ENCODE data around the gene SLC25A21. TPM values are rescaled to one million over a fixed set of nuclear protein-coding genes. Genes with fewer than 3 reads are reported as not detected.

The SLC25A21 gene
- polyA plus RNA-seq, 1 experiment = 0.50 TPM

DNA sequence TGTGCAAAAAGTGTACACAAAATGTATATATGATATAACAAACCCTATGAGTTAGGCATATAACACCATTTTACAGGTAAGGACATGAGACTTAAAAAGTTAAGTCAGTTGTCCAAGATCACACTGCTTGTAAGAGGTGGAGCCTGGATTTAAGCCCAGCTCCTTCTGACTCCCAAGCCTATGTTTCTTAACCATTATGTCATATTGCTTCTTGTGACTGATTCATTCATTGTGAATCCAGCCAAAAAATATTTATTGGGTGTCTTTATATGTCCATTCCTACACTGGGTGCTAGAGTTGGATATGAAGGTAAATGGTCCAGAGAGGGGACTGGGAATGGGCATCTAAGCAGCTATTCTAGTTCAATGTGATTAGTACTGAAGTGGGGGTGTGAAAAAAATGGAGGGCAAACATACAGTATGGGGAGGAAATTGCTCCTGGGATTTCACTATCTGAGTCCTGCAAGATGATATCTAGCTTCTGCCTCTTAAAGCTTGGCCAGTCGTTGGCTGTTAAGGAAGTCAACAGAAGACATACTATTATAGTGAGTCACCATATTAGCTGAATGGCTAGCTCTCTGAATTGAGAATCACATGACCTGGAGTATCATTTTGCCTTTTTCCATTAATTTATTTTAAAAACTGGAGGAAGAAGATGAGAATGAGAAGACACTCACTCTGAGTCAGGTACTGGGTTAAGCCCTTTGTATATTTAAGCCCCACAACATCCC, 481.9 kb downstream of the SLC25A21 start:
- ChIA-PET POLR2A (no interaction called here), CTCF (interaction anchor here (0.9 kb wide), 1 partner anchor 10 kb away, joined by 3 read pairs; no protein-coding TSS in a partner anchor)
- no peak for DNase-seq (ENCODE audit: low read depth)
- no peaks in the 10 kb centered on the region for H3K36me3 ChIP-seq (ENCODE audit: control insufficient read depth, insufficient read depth, low read length)
- H3K4me3 ChIP-seq (ENCODE audit: low read depth, low read length) = no peak overlapping the region
- no peaks in the 10 kb centered on the region for H3K27me3 ChIP-seq (ENCODE audit: control insufficient read depth, insufficient read depth, low read length)
- TF ChIP-seq, protein P1, sequence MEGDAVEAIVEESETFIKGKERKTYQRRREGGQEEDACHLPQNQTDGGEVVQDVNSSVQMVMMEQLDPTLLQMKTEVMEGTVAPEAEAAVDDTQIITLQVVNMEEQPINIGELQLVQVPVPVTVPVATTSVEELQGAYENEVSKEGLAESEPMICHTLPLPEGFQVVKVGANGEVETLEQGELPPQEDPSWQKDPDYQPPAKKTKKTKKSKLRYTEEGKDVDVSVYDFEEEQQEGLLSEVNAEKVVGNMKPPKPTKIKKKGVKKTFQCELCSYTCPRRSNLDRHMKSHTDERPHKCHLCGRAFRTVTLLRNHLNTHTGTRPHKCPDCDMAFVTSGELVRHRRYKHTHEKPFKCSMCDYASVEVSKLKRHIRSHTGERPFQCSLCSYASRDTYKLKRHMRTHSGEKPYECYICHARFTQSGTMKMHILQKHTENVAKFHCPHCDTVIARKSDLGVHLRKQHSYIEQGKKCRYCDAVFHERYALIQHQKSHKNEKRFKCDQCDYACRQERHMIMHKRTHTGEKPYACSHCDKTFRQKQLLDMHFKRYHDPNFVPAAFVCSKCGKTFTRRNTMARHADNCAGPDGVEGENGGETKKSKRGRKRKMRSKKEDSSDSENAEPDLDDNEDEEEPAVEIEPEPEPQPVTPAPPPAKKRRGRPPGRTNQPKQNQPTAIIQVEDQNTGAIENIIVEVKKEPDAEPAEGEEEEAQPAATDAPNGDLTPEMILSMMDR (IDR thresholded peaks at IDR 0.05; ENCODE audit: insufficient read depth, low read depth, low read length) = no peak

DNA sequence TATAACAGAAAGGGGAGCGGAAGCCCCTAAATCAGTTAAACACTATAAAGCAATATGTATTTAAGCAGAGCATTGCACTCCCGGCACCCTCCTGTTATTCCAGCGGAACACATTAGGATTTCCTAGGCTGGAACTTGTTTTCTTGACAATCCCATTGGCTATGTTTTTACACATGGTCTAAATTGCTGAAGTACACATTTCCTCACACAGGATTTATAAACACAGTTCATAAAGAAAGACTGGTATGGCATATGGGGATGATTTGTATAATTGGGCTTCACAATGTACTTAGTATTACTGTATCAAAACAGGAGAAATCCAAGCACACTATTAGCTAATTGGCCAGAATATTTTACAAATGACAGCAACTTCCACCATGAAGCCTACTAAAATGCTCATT, 487.5 kb downstream of the SLC25A21 start:
- CTCF ChIA-PET = no interaction called here
- TF ChIP-seq, protein P1 (IDR thresholded peaks at IDR 0.05; ENCODE audit: insufficient read depth, low read depth, low read length) = no peak
- POLR2A ChIA-PET = no interaction called here
- no peaks in the 10 kb centered on the region for H3K36me3 ChIP-seq (ENCODE audit: control insufficient read depth, insufficient read depth, low read length)
- DNase-seq (ENCODE audit: low read depth) = no peak
- H3K27me3 ChIP-seq (ENCODE audit: control insufficient read depth, insufficient read depth, low read length) = no peaks in the 10 kb centered on the region
- no peak overlapping the region for H3K4me3 ChIP-seq (ENCODE audit: low read depth, low read length)

DNA sequence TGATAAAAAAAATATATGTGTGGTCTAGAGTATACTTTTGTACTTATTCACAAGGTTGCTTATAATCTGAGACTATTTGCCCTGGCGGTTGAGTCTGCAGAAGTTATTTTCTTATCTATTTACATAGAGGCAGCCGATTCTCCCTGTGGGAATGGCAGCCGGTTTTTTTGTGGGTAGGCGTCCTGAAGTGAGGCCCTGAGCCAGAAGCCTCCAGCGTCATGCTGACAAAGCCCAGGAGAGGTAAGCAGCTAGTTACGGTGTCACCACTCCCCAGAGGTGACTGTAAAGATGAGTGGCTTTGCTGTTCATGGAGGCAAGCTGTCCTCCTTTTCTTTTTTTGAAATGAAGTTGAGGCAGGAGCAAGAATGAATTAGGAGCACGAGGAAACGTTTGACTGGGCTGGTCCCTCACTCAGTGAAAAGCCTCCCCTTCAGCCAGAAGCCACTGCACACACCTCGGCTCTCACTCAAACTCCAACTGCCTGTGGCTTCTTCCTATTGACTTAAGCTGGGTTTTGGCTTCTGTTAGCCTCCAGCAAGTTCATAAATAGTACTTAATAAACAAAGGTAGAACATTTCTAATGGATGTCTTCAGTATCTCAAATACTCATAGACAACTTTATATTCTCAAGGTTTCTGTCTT, 489.2 kb downstream of the SLC25A21 start:
- CTCF ChIA-PET = no interaction called here

DNA sequence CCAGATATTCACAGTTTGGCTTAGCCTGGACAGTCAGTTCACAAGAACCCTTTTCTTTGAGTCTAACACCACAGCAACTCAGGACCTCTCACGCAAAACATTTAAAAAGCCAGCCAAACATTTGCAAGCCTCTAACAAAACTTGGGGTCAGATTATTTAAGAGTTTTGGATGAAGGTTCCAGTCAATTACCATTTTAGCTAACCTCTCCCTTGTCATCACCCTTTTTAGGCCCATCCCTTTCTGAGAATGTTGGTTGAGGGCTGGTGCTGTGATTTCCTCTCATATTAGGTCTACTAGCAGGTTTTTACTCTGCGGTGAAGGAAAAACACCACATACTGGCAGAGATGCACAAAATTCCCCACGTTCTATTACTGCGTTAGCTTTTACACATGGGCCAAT, 490.1 kb downstream of the SLC25A21 start:
- Histone ChIP-seq H3K27me3 (ENCODE audit: control insufficient read depth, insufficient read depth, low read length) (no peaks in the 10 kb centered on the region), H3K4me3 (ENCODE audit: low read depth, low read length) (no peak overlapping the region), H3K36me3 (ENCODE audit: control insufficient read depth, insufficient read depth, low read length) (no peaks in the 10 kb centered on the region)
- POLR2A ChIA-PET = no interaction called here
- TF ChIP-seq, protein P1 (IDR thresholded peaks at IDR 0.05; ENCODE audit: insufficient read depth, low read depth, low read length) = no peak
- DNase-seq (ENCODE audit: low read depth) = no peak
- CTCF ChIA-PET = interaction anchor here (1.1 kb wide), 1 partner anchor 10 kb away, joined by 3 read pairs; no protein-coding TSS in a partner anchor

More for the DNA sequence above, 489.2 kb downstream of the SLC25A21 start:
- Histone ChIP-seq H3K27me3 (ENCODE audit: control insufficient read depth, insufficient read depth, low read length) (no peaks in the 10 kb centered on the region), H3K4me3 (ENCODE audit: low read depth, low read length) (no peak overlapping the region), H3K36me3 (ENCODE audit: control insufficient read depth, insufficient read depth, low read length) (no peaks in the 10 kb centered on the region)
- POLR2A ChIA-PET = no interaction called here
- TF ChIP-seq, protein P1 (IDR thresholded peaks at IDR 0.05; ENCODE audit: insufficient read depth, low read depth, low read length) = no peak
- no peak for DNase-seq (ENCODE audit: low read depth)

DNA sequence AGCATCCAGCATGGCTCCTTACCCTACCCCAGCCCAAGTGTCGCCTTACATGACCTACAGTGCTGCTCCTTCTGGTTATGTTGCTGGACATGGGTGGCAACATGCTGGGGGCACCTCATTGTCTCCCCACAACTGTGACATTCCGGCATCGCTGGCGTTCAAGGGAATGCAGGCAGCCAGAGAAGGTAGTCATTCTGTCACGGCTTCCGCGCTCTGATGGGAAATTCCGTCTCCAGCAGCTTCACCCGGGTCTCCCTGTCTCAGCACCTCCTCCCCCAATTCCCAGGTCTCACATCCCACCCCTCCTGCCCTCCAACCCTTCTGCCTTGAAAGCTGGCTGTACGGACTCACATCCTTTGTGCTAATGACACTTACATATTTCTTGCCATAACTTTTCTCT, 496.2 kb downstream of the SLC25A21 start:
- CTCF ChIA-PET = interaction anchor here (0.9 to 1.2 kb wide), 2 partner anchors 20 to 29 kb away, joined by 3 read pairs; no protein-coding TSS in a partner anchor
- H3K27me3 ChIP-seq (ENCODE audit: control insufficient read depth, insufficient read depth, low read length) = 0 out of 2 replicates have a peak, but pooled peaks cover 1% of the 10 kb centered on the region
- POLR2A ChIA-PET = no interaction called here
- no peak overlapping the region for H3K4me3 ChIP-seq (ENCODE audit: low read depth, low read length)
- no peak for DNase-seq (ENCODE audit: low read depth)
- no peaks in the 10 kb centered on the region for H3K36me3 ChIP-seq (ENCODE audit: control insufficient read depth, insufficient read depth, low read length)
- TF ChIP-seq, protein P1 (IDR thresholded peaks at IDR 0.05; ENCODE audit: insufficient read depth, low read depth, low read length) = no peak
